ENCODE measurements around the gene CYP2U1. TPM values are rescaled to one million over a fixed set of nuclear protein-coding genes. Genes with fewer than 3 reads are reported as not detected.

CYP2U1 gene
- total RNA-seq, 1 experiment from 2014 or later, result 4.5 TPM

- intact Hi-C loops (cut with micrococcal nuclease; ENCODE audit: unreplicated experiment), result no loop called here
- Mint-ChIP-seq H3K27me3 (ENCODE audit: unreplicated experiment) (no peaks in the 10 kb centered on the region), H3K9me3 (ENCODE audit: low read depth, unreplicated experiment) (no peaks in the 10 kb centered on the region), H3K36me3 (ENCODE audit: insufficient read depth, unreplicated experiment) (peaks cover 3% of the 10 kb centered on the region), H3K4me1 (ENCODE audit: low read depth, unreplicated experiment) (no peaks in the 10 kb centered on the region), H3K27ac (ENCODE audit: unreplicated experiment) (no peak overlapping the region), H3K4me3 (ENCODE audit: low read depth, unreplicated experiment) (no peak overlapping the region)
- CTCF ChIA-PET, result no interaction called here
- TF ChIP-seq CTCF (IDR thresholded peaks at IDR 0.05; ENCODE audit: unreplicated experiment), result no peak
- no peak for DNase-seq
- no TSS peak for BruUV-seq (replicated peaks)
Measured at GRCh38 chr4:108001540-108002135, 70.3 kb downstream of the CYP2U1 start.

Other genes with a start within 250 kb of the CYP2U1 start
- 32.5 and 41.6 TPM in 2 replicates for gene PAPSS1, start 211.3 kb upstream of the CYP2U1 start, total RNA-seq (2022)
- 67.2 and 74.7 TPM in 2 replicates for gene SGMS2, start 106.6 kb upstream of the CYP2U1 start, total RNA-seq (2022)
- gene HADH, start 58.3 kb downstream of the CYP2U1 start, total RNA-seq (2022), result 45.1 and 47.9 TPM in 2 replicates
- gene LEF1, start 237.4 kb downstream of the CYP2U1 start, total RNA-seq (2022), result 0.42 TPM in 1 of 2 replicates, not detected in the other

Data from Calu3 (cell line).